ENCODE measurements around the gene SEMA5B. TPM values are rescaled to one million over a fixed set of nuclear protein-coding genes. Genes with fewer than 3 reads are reported as not detected.

SEMA5B gene
- total RNA-seq, 1 experiment from 2014 or later, result not detected

DNA sequence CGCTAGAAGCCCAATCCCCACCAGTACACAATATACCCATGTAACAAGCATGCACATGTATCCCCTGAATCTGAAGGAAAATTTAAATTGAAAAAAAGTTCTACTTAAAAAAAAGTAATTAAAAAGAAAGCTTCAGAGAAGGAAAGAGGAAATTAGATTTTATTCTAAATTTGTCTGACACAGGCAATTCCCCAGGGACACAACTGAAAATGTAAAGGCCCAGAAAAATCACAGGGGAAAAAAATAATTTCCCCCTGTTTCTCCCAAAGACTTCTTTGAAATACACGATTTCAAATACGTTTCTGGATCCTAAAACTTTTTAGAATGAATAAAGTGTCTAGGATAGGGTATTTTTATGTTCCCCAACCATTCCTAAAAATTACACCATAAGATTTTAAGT lies 42.9 kb downstream of the SEMA5B start:
- H2AFZ ChIP-seq, result no peak overlapping the region
- 0 out of 2 replicates have a peak, but pooled peaks cover 5% of the 10 kb centered on the region for H3K4me1 ChIP-seq (replicated peaks; ENCODE audit: insufficient read depth)
- H3K4me3 ChIP-seq, result no peak overlapping the region
- TF ChIP-seq, protein P1, sequence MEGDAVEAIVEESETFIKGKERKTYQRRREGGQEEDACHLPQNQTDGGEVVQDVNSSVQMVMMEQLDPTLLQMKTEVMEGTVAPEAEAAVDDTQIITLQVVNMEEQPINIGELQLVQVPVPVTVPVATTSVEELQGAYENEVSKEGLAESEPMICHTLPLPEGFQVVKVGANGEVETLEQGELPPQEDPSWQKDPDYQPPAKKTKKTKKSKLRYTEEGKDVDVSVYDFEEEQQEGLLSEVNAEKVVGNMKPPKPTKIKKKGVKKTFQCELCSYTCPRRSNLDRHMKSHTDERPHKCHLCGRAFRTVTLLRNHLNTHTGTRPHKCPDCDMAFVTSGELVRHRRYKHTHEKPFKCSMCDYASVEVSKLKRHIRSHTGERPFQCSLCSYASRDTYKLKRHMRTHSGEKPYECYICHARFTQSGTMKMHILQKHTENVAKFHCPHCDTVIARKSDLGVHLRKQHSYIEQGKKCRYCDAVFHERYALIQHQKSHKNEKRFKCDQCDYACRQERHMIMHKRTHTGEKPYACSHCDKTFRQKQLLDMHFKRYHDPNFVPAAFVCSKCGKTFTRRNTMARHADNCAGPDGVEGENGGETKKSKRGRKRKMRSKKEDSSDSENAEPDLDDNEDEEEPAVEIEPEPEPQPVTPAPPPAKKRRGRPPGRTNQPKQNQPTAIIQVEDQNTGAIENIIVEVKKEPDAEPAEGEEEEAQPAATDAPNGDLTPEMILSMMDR (conservative IDR thresholded peaks at IDR 0.05), result no peak
- no peak for TF ChIP-seq EZH2 (IDR thresholded peaks at IDR 0.05; ENCODE audit: low read depth)
- intact Hi-C loops (cut with micrococcal nuclease; ENCODE audit: unreplicated experiment), result no loop called here
- BruUV-seq (replicated peaks), result no TSS peak
- H3K9me2 ChIP-seq (ENCODE audit: insufficient read depth), result no peaks in the 10 kb centered on the region
- no peaks in the 10 kb centered on the region for H3K79me2 ChIP-seq (ENCODE audit: low read depth)
- ChIA-PET POLR2A (ENCODE audit: unreplicated experiment) (no interaction called here), CTCF (no interaction called here)
- H3K27ac ChIP-seq, result no peak overlapping the region
- H4K20me1 ChIP-seq (ENCODE audit: insufficient read depth), result no peaks in the 10 kb centered on the region
- no peak for DNase-seq
- no peaks in the 10 kb centered on the region for H3F3A ChIP-seq (ENCODE audit: insufficient read depth, low read depth)
- H3K27me3 ChIP-seq (ENCODE audit: insufficient read depth, low read depth), result peaks cover 25% of the 10 kb centered on the region
- no peaks in the 10 kb centered on the region for H3K36me3 ChIP-seq (ENCODE audit: low read depth)
- H3K4me2 ChIP-seq, result no peak overlapping the region
- no peaks in the 10 kb centered on the region for H3K9me3 ChIP-seq (ENCODE audit: insufficient read depth, low read depth)

DNA sequence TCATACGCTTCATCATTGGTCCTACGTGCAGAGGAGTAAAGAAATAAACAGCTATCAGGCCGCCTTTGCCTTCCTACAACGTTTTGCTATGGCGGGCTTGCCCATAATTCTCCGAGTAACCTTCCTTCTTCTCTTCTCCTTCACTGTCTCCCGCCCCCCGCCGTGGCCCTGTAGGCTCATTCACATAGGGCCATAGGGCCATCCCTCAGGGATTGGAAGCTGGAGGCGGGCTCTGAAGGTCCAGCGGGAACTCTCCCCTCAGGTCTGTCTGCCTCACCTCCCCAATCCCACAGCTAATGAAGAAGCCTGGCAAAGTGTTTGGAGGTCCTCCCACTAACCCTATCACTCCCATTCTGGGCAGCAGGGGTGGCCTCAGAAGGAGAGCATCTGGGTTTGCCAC lies 43.6 kb downstream of the SEMA5B start:
- H3F3A ChIP-seq (ENCODE audit: insufficient read depth, low read depth), result no peaks in the 10 kb centered on the region
- no peaks in the 10 kb centered on the region for H4K20me1 ChIP-seq (ENCODE audit: insufficient read depth)
- H3K4me2 ChIP-seq, result no peak overlapping the region
- no peaks in the 10 kb centered on the region for H3K9me3 ChIP-seq (ENCODE audit: insufficient read depth, low read depth)
- no peaks in the 10 kb centered on the region for H3K36me3 ChIP-seq (ENCODE audit: low read depth)
- ChIA-PET POLR2A (ENCODE audit: unreplicated experiment) (no interaction called here), CTCF (no interaction called here)
- H3K79me2 ChIP-seq (ENCODE audit: low read depth), result no peaks in the 10 kb centered on the region
- no peak overlapping the region for H2AFZ ChIP-seq
- no peaks in the 10 kb centered on the region for H3K9me2 ChIP-seq (ENCODE audit: insufficient read depth)
- TF ChIP-seq, protein P1 (conservative IDR thresholded peaks at IDR 0.05), result no peak
- no peak for TF ChIP-seq EZH2 (IDR thresholded peaks at IDR 0.05; ENCODE audit: low read depth)
- DNase-seq, result no peak
- peaks cover 19% of the 10 kb centered on the region for H3K27me3 ChIP-seq (ENCODE audit: insufficient read depth, low read depth)
- H3K4me3 ChIP-seq, result no peak overlapping the region
- no TSS peak for BruUV-seq (replicated peaks)
- H3K4me1 ChIP-seq (replicated peaks; ENCODE audit: insufficient read depth), result 0 out of 2 replicates have a peak, but pooled peaks cover 5% of the 10 kb centered on the region
- intact Hi-C loops (cut with micrococcal nuclease; ENCODE audit: unreplicated experiment), result no loop called here
- no peak overlapping the region for H3K27ac ChIP-seq

DNA sequence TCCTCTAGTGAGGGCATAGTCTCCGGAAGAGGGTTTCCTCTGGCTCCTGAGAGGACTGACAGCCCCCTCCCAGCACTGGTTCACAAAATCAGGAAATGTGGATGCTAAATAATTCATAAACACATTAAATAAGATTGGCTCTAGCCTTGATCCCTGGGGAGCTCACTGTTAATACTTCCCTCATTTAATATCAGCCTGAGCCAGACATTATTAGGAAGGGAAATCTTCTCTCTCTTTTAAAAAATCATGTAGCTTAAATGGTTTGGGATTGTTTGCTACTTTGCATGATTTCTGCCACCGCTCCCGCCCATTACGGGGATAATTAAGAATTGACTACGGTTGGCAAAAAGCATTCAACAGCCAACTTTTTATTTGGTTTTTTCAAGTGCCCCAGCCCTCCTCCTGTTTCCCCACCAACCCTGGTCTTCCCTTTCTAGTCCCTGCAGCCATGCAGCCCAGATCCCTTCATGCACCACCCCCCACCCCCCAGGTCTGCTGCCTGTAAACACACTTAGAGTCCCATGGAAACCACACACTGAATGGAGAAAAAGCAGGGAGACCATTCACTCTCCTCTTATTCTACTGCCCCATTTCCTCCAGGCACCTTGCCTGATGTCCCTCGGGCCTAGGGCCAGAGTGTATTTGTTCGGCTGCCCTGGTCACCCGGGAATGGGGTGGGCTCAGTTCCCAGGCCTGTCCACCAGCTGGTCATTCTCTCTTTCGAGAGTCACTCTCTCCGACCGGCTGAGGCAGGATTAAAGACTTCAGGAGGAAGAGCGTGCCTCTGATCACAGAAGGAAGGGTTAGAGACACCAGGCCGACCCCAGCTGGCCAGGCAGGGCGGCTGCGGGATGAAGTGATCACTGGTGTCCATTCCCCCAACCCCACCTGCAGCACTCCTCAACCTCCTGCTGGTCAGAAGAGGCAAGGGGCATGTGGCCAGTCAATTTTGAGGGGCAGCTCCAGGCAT lies 45.1 kb downstream of the SEMA5B start:
- POLR2A ChIA-PET (ENCODE audit: unreplicated experiment), result no interaction called here
- H3K27me3 ChIP-seq (ENCODE audit: insufficient read depth, low read depth), result peaks cover 7% of the 10 kb centered on the region; the same call in 1 of the 2 replicates
- no peak overlapping the region for H3K4me3 ChIP-seq
- H4K20me1 ChIP-seq (ENCODE audit: insufficient read depth), result no peaks in the 10 kb centered on the region
- no peak overlapping the region for H3K27ac ChIP-seq
- no peaks in the 10 kb centered on the region for H3K36me3 ChIP-seq (ENCODE audit: low read depth)
- H3K9me3 ChIP-seq (ENCODE audit: insufficient read depth, low read depth), result no peaks in the 10 kb centered on the region
- no peaks in the 10 kb centered on the region for H3K79me2 ChIP-seq (ENCODE audit: low read depth)
- H3K4me2 ChIP-seq, result no peak overlapping the region
- CTCF ChIA-PET, result no interaction called here
- H3K4me1 ChIP-seq (replicated peaks; ENCODE audit: insufficient read depth), result peaks cover 20% of the 10 kb centered on the region
- H3F3A ChIP-seq (ENCODE audit: insufficient read depth, low read depth), result peaks cover 13% of the 10 kb centered on the region; the same call in 1 of the 2 replicates
- no peak for DNase-seq
- TF ChIP-seq, protein P1 (conservative IDR thresholded peaks at IDR 0.05), result 0 out of 2 replicates have a peak, but pooled peaks have one; percentile 25
- no peak for TF ChIP-seq EZH2 (IDR thresholded peaks at IDR 0.05; ENCODE audit: low read depth)
- intact Hi-C loops (cut with micrococcal nuclease; ENCODE audit: unreplicated experiment), result no loop called here
- H3K9me2 ChIP-seq (ENCODE audit: insufficient read depth), result no peaks in the 10 kb centered on the region
- no TSS peak for BruUV-seq (replicated peaks)
- H2AFZ ChIP-seq, result no peak overlapping the region

Measured in PC-9 (cell line).